Measurements from ENCODE around the gene MMP24.

The MMP24 gene

GRCh38 chr20:35286899-35287508 is 60.5 kb downstream of the MMP24 start:
- no peak for DNase-seq
- Histone ChIP-seq H3K9me3 (ENCODE audit: severe bottlenecking) (no peaks in the 10 kb centered on the region), H3K4me3 (ENCODE audit: low read depth, low read length) (no peak overlapping the region), H3K27me3 (ENCODE audit: insufficient read depth, low read depth, severe bottlenecking) (no peaks in the 10 kb centered on the region), H3K36me3 (peaks cover 15% of the 10 kb centered on the region), H3K27ac (no peak overlapping the region)
- TF ChIP-seq CTCF (IDR thresholded peaks at IDR 0.05; ENCODE audit: low read depth, low read length), result no peak

- Histone ChIP-seq H3K4me3 (ENCODE audit: low read depth, low read length) (no peak overlapping the region), H3K36me3 (peaks cover 8% of the 10 kb centered on the region), H3K27ac (no peak overlapping the region), H3K27me3 (ENCODE audit: insufficient read depth, low read depth, severe bottlenecking) (no peaks in the 10 kb centered on the region), H3K9me3 (ENCODE audit: severe bottlenecking) (no peaks in the 10 kb centered on the region)
- DNase-seq, result no peak
- TF ChIP-seq CTCF (IDR thresholded peaks at IDR 0.05; ENCODE audit: low read depth, low read length), result no peak
These were observed 61.2 kb downstream of the MMP24 start for GRCh38 chr20:35287509-35288324.

- no peaks in the 10 kb centered on the region for H3K27me3 ChIP-seq (ENCODE audit: insufficient read depth, low read depth, severe bottlenecking)
- TF ChIP-seq CTCF (IDR thresholded peaks at IDR 0.05; ENCODE audit: low read depth, low read length), result no peak
- H3K36me3 ChIP-seq, result peaks cover under 1% of the 10 kb centered on the region; the same call in 1 of the 2 replicates
- no peaks in the 10 kb centered on the region for H3K9me3 ChIP-seq (ENCODE audit: severe bottlenecking)
- H3K4me3 ChIP-seq (ENCODE audit: low read depth, low read length), result no peak overlapping the region
- H3K27ac ChIP-seq, result no peak overlapping the region
- no peak for DNase-seq
These were observed 62.0 kb downstream of the MMP24 start for GRCh38 chr20:35288325-35289060.

GRCh38 chr20:35290186-35290886 is 63.8 kb downstream of the MMP24 start:
- DNase-seq, result no peak
- H3K9me3 ChIP-seq (ENCODE audit: severe bottlenecking), result no peaks in the 10 kb centered on the region
- no peak for TF ChIP-seq CTCF (IDR thresholded peaks at IDR 0.05; ENCODE audit: low read depth, low read length)
- no peaks in the 10 kb centered on the region for H3K36me3 ChIP-seq
- H3K27ac ChIP-seq, result no peak overlapping the region
- H3K4me3 ChIP-seq (ENCODE audit: low read depth, low read length), result no peak overlapping the region
- H3K27me3 ChIP-seq (ENCODE audit: insufficient read depth, low read depth, severe bottlenecking), result no peaks in the 10 kb centered on the region

- no peak overlapping the region for H3K27ac ChIP-seq
- DNase-seq, result no peak
- no peak for TF ChIP-seq CTCF (IDR thresholded peaks at IDR 0.05; ENCODE audit: low read depth, low read length)
- H3K36me3 ChIP-seq, result no peaks in the 10 kb centered on the region
- no peak overlapping the region for H3K4me3 ChIP-seq (ENCODE audit: low read depth, low read length)
- no peaks in the 10 kb centered on the region for H3K27me3 ChIP-seq (ENCODE audit: insufficient read depth, low read depth, severe bottlenecking)
- no peaks in the 10 kb centered on the region for H3K9me3 ChIP-seq (ENCODE audit: severe bottlenecking)
These were observed 64.5 kb downstream of the MMP24 start for GRCh38 chr20:35290887-35291417.
